Muscle layer of colon (tissue), 2 donors: ENCODE measurements around the gene NECTIN2.

Experiments
- H3K27ac ChIP-seq: one replicate; pipeline ENCODE4 v1.7.0; 2013; ENCODE audit warnings: low read depth, mild to moderate bottlenecking, low read length, moderate library complexity
- H3K27me3 ChIP-seq, 2 donors: one replicate each; pipeline ENCODE4 v1.7.0; 2013; ENCODE audit warnings: low read length in 2 of 2, mild to moderate bottlenecking in 2 of 2; ENCODE audit not compliant: insufficient read depth in 2 of 2, control insufficient read depth in 1 of 2
- H3K36me3 ChIP-seq: one replicate; pipeline ENCODE4 v1.7.0; 2013; ENCODE audit warnings: mild to moderate bottlenecking, low read length; ENCODE audit not compliant: insufficient read depth
- H3K4me1 ChIP-seq: one replicate; pipeline ENCODE4 v1.7.0; 2013; ENCODE audit warnings: mild to moderate bottlenecking, low read length; ENCODE audit not compliant: insufficient read depth
- H3K4me3 ChIP-seq, 2 donors: one replicate each; pipeline ENCODE4 v1.7.0; 2013; ENCODE audit warnings: low read length in 2 of 2, low read depth in 1 of 2, mild to moderate bottlenecking in 1 of 2, moderate library complexity in 1 of 2
- H3K9ac ChIP-seq: one replicate; pipeline ENCODE4 v1.7.0; 2013; ENCODE audit warnings: low read length
- H3K9me3 ChIP-seq: one replicate; pipeline ENCODE4 v1.7.0; 2013; ENCODE audit warnings: mild to moderate bottlenecking, low read length
- donor health status: abdominal sarcoma.
- donor health status: Adenocarcinoma of cecum.

NECTIN2 gene

GRCh38 chr19:44845612-44846454 lies at the start of gene NECTIN2:
Gene NECTIN2, plus strand, starts transcription at chr19:44846297. Its CDS starts 229 bp downstream, at chr19:44846526.
- H3K4me1 ChIP-seq, result peaks cover 28% of the 10 kb centered on the region
- no peaks in the 10 kb centered on the region for H3K9me3 ChIP-seq
- H3K36me3 ChIP-seq, result no peaks in the 10 kb centered on the region
- peak within 1 kb of the TSS; percentile 94 for H3K27ac ChIP-seq
- H3K4me3 ChIP-seq, result peak within 1 kb of the TSS; percentile 75 to 91
- no peaks in the 10 kb centered on the region for H3K27me3 ChIP-seq
- H3K9ac ChIP-seq, result peak within 1 kb of the TSS; percentile 80

- Histone ChIP-seq H3K4me1 (no peaks in the 10 kb centered on the region), H3K9ac (no peak overlapping the region), H3K27me3 (peaks cover 0 to 3% of the 10 kb centered on the region in 2 donors), H3K4me3 (no peak overlapping the region), H3K36me3 (no peaks in the 10 kb centered on the region), H3K9me3 (no peaks in the 10 kb centered on the region), H3K27ac (no peak overlapping the region)
Observed at GRCh38 chr19:44796701-44797115, 49.4 kb upstream of the NECTIN2 start.

GRCh38 chr19:44799627-44800346 lies 46.3 kb upstream of the NECTIN2 start:
- no peaks in the 10 kb centered on the region for H3K9me3 ChIP-seq
- H3K9ac ChIP-seq, result no peak overlapping the region
- H3K27ac ChIP-seq, result no peak overlapping the region
- no peaks in the 10 kb centered on the region for H3K4me1 ChIP-seq
- no peaks in the 10 kb centered on the region for H3K27me3 ChIP-seq
- no peaks in the 10 kb centered on the region for H3K36me3 ChIP-seq
- no peak overlapping the region for H3K4me3 ChIP-seq

GRCh38 chr19:44800461-44800860 lies 45.6 kb upstream of the NECTIN2 start:
- no peaks in the 10 kb centered on the region for H3K27me3 ChIP-seq
- H3K27ac ChIP-seq, result no peak overlapping the region
- H3K9me3 ChIP-seq, result no peaks in the 10 kb centered on the region
- H3K9ac ChIP-seq, result no peak overlapping the region
- no peaks in the 10 kb centered on the region for H3K4me1 ChIP-seq
- no peaks in the 10 kb centered on the region for H3K36me3 ChIP-seq
- no peak overlapping the region for H3K4me3 ChIP-seq

- peaks cover 7% of the 10 kb centered on the region for H3K4me1 ChIP-seq
- H3K27me3 ChIP-seq, result no peaks in the 10 kb centered on the region
- H3K9me3 ChIP-seq, result no peaks in the 10 kb centered on the region
- no peak overlapping the region for H3K9ac ChIP-seq
- no peaks in the 10 kb centered on the region for H3K36me3 ChIP-seq
- H3K4me3 ChIP-seq, result no peak overlapping the region
- H3K27ac ChIP-seq, result no peak overlapping the region
Observed at GRCh38 chr19:44803442-44804428, 42.4 kb upstream of the NECTIN2 start.

GRCh38 chr19:44806291-44806690 lies 39.8 kb upstream of the NECTIN2 start:
- H3K9me3 ChIP-seq, result no peaks in the 10 kb centered on the region
- H3K9ac ChIP-seq, result no peak overlapping the region
- no peak overlapping the region for H3K27ac ChIP-seq
- H3K4me3 ChIP-seq, result no peak overlapping the region
- peaks cover 12% of the 10 kb centered on the region for H3K4me1 ChIP-seq
- H3K36me3 ChIP-seq, result no peaks in the 10 kb centered on the region
- H3K27me3 ChIP-seq, result no peaks in the 10 kb centered on the region

- Histone ChIP-seq H3K9ac (no peak overlapping the region), H3K9me3 (no peaks in the 10 kb centered on the region), H3K27ac (no peak overlapping the region), H3K4me1 (peaks cover 12% of the 10 kb centered on the region), H3K36me3 (no peaks in the 10 kb centered on the region), H3K27me3 (no peaks in the 10 kb centered on the region), H3K4me3 (no peak overlapping the region)
Observed at GRCh38 chr19:44807162-44807561, 38.9 kb upstream of the NECTIN2 start.

- Histone ChIP-seq H3K27me3 (no peaks in the 10 kb centered on the region), H3K9ac (no peak overlapping the region), H3K4me3 (no peak overlapping the region)
Observed at GRCh38 chr19:44807652-44808462, 38.2 kb upstream of the NECTIN2 start.

GRCh38 chr19:44808463-44809371 lies 37.4 kb upstream of the NECTIN2 start, which contains the start of gene BCAM:
Gene BCAM, plus strand, starts transcription at chr19:44809103. Its CDS starts 22 bp downstream, at chr19:44809125.
- Histone ChIP-seq H3K36me3 (peaks cover 4% of the 10 kb centered on the region), H3K4me1 (peaks cover 12% of the 10 kb centered on the region), H3K9ac (no peak within 1 kb of the TSS), H3K9me3 (no peaks in the 10 kb centered on the region), H3K27me3 (no peaks in the 10 kb centered on the region), H3K27ac (peak within 1 kb of the TSS; percentile 35), H3K4me3 (peak within 1 kb of the TSS; percentile 59 to 74)

More at GRCh38 chr19:44807652-44808462, 38.2 kb upstream of the NECTIN2 start:
- Histone ChIP-seq H3K9me3 (no peaks in the 10 kb centered on the region), H3K27ac (peak overlapping the region; percentile 2), H3K4me1 (peaks cover 12% of the 10 kb centered on the region), H3K36me3 (no peaks in the 10 kb centered on the region)
